C4-2B (cell line): ENCODE results near the gene CXADR.

Experiments used
- CTCF ChIP-seq: fragments of 450-650 bp; conservative IDR thresholded peaks from 2 replicates; pipeline ENCODE4 v1.5.1; 2017; ENCODE audit warnings: mild to moderate bottlenecking
- ZFX ChIP-seq: fragments of 450-650 bp; IDR thresholded peaks from 2 replicates; pipeline ENCODE4 v1.6.1; 2017

- TF ChIP-seq CTCF: no peak
- no peak for TF ChIP-seq ZFX
These were observed 7.2 kb downstream of the CXADR start for GRCh38 chr21:17519965-17520609.
